HepG2 (cell line): Measurements from ENCODE around the gene MAP2K7. TPM values are rescaled to one million over a fixed set of nuclear protein-coding genes. Genes with fewer than 3 reads are reported as not detected.

Source experiments
- ARNTL ChIP-seq: sonication (generic); formaldehyde crosslinking; IDR thresholded peaks from 2 replicates; pipeline ENCODE4 v1.4.0; 2020; ENCODE audit warnings: mild to moderate bottlenecking, missing genetic modification reagents
- ATF7 ChIP-seq, 2 experiments: fragments of 450-650 bp in 1 of 2; sonication (generic) in 1 of 2; formaldehyde crosslinking in 1 of 2; IDR thresholded peaks; 2 replicates each; pipeline versions ENCODE4 v1.4.0 to v1.6.1; 2016 to 2020; ENCODE audit warnings: antibody characterized with exemption in 1 of 2, mild to moderate bottlenecking in 1 of 2, missing genetic modification reagents in 1 of 2
- ATRX ChIP-seq: sonication (generic); formaldehyde crosslinking; IDR thresholded peaks from 2 replicates; pipeline ENCODE4 v1.4.0; 2020; ENCODE audit warnings: missing genetic modification reagents, borderline replicate concordance
- HHEX ChIP-seq: IDR thresholded peaks from 2 replicates; pipeline ENCODE4 v1.6.1; 2016; ENCODE audit warnings: control low read depth
- HMGXB4 ChIP-seq, 2 experiments: sonication (generic) in 1 of 2; formaldehyde crosslinking in 1 of 2; IDR thresholded peaks; 2 replicates each; pipeline versions ENCODE4 v1.4.0 to v1.6.1; 2018 to 2020; ENCODE audit warnings: missing genetic modification reagents in 2 of 2, borderline replicate concordance in 1 of 2, low read depth in 1 of 2, mild to moderate bottlenecking in 1 of 2, missing biosample characterization in 1 of 2
- HOMEZ ChIP-seq: IDR thresholded peaks from 2 replicates; pipeline ENCODE4 v1.6.1; 2016; ENCODE audit warnings: low read depth
- KDM3A ChIP-seq: IDR thresholded peaks from 2 replicates; pipeline ENCODE4 v1.6.1; 2018; ENCODE audit warnings: low read depth, missing compliant biosample characterization
- PRDM15 ChIP-seq: sonication (generic); formaldehyde crosslinking; IDR thresholded peaks from 2 replicates; pipeline ENCODE4 v1.4.0; 2020; ENCODE audit warnings: missing genetic modification reagents
- RELA ChIP-seq: sonication (generic); formaldehyde crosslinking; IDR thresholded peaks from 2 replicates; pipeline ENCODE4 v1.4.0; 2020; ENCODE audit warnings: missing genetic modification reagents
- TFDP1 ChIP-seq: IDR thresholded peaks from 2 replicates; pipeline ENCODE4 v1.6.1; 2016; ENCODE audit warnings: missing compliant biosample characterization, missing genetic modification reagents, borderline replicate concordance
- ZBTB4 ChIP-seq: sonication (generic); formaldehyde crosslinking; IDR thresholded peaks from 2 replicates; pipeline ENCODE4 v1.4.0; 2020; ENCODE audit warnings: missing genetic modification reagents, mild to moderate bottlenecking, borderline replicate concordance
- ZBTB42 ChIP-seq: sonication (generic); formaldehyde crosslinking; IDR thresholded peaks from 2 replicates; pipeline ENCODE4 v1.5.0; 2020; ENCODE audit warnings: mild to moderate bottlenecking, missing genetic modification reagents
- ZKSCAN8 ChIP-seq: IDR thresholded peaks from 2 replicates; pipeline ENCODE4 v1.6.1; 2016; ENCODE audit warnings: borderline replicate concordance, missing genetic modification reagents, missing compliant biosample characterization
- ZNF224 ChIP-seq: sonication (generic); formaldehyde crosslinking; IDR thresholded peaks from 2 replicates; pipeline ENCODE4 v1.5.0; 2020; ENCODE audit warnings: mild to moderate bottlenecking, missing genetic modification reagents
- ZNF7 ChIP-seq: IDR thresholded peaks from 2 replicates; pipeline ENCODE4 v1.6.1; 2016; ENCODE audit warnings: missing biosample characterization, missing genetic modification reagents
- ZSCAN31 ChIP-seq: sonication (generic); formaldehyde crosslinking; IDR thresholded peaks from 2 replicates; pipeline ENCODE4 v1.5.0; 2020; ENCODE audit warnings: low read depth, mild to moderate bottlenecking, missing genetic modification reagents
- polyA plus RNA-seq, 8 experiments: library from polyadenylated mRNA; depleted of rRNA in 3 of 8; stranded (reverse) in 7 of 8; unstranded in 1 of 8; fragments of >200 nt; fragmentation: Illumina TruSeq in 4 of 8; extraction: Trizol in 4 of 8; gene quantifications; 2 replicates each; pipeline versions ENCODE4 v1.2.1 to v1.2.3, GENCODE V29; 2011 to 2016; ENCODE audit warnings: low read depth in 4 of 8, missing spikeins in 1 of 8, mixed read lengths in 1 of 8; ENCODE audit not compliant: insufficient read depth in 1 of 8
- total RNA-seq, 5 experiments: library from RNA; depleted of rRNA; stranded (reverse); fragments of >200 nt; fragmentation: Illumina TruSeq; extraction: Trizol; gene quantifications; 2 replicates each; pipeline ENCODE4 v1.2.3, GENCODE V29; 2016; ENCODE audit warnings: low read depth in 1 of 5

The MAP2K7 gene
- total and polyA plus RNA-seq, 2 of the 13 experiments (the other 11 are each of a cell fraction or from before 2014, with no cell fraction given), result 9.0 to 10.8 TPM

- TF ChIP-seq ATF7 (IDR thresholded peaks at IDR 0.05) (peak; percentile 92), ATF7 (CRISPR knock-in tag; IDR thresholded peaks at IDR 0.05) (no peak), ARNTL (CRISPR knock-in tag) (peak; percentile 81; the same call in 1 of the 2 replicates), ZNF224 (CRISPR knock-in tag) (no peak), ZBTB4 (peak; percentile 69; the same call in 1 of the 2 replicates), TFDP1 (CRISPR knock-in tag) (peak; percentile 54; the same call in 1 of the 2 replicates), PRDM15 (CRISPR knock-in tag) (peak; percentile 38; the same call in 1 of the 2 replicates), ZSCAN31 (CRISPR knock-in tag) (peak; percentile 58; the same call in 1 of the 2 replicates), HHEX (CRISPR knock-in tag) (no peak), ZBTB42 (CRISPR knock-in tag) (0 out of 2 replicates have a peak, but pooled peaks have one; percentile 56), ATRX (CRISPR knock-in tag) (no peak), RELA (no peak), HOMEZ (CRISPR knock-in tag) (no peak; the same call in 1 of the 2 replicates), KDM3A (CRISPR knock-in tag) (peak; percentile 85), ZKSCAN8 (CRISPR knock-in tag) (no peak), HMGXB4 (CRISPR knock-in tag; IDR thresholded peaks at IDR 0.05; ENCODE audit: borderline replicate concordance in 1 of 2, low read depth in 1 of 2) (peak; percentile 69 to 78), ZNF7 (CRISPR knock-in tag) (0 out of 2 replicates have a peak, but pooled peaks have one; percentile 5)
Observed at GRCh38 chr19:7943444-7944176, 39.9 kb downstream of the MAP2K7 start, which contains the start of gene TIMM44 (continued).
